ENCODE data around the gene TBC1D2B.
A peak's percentile ranks its signal among the peaks of the same experiment; 100 is the strongest.

Gene TBC1D2B

DNA sequence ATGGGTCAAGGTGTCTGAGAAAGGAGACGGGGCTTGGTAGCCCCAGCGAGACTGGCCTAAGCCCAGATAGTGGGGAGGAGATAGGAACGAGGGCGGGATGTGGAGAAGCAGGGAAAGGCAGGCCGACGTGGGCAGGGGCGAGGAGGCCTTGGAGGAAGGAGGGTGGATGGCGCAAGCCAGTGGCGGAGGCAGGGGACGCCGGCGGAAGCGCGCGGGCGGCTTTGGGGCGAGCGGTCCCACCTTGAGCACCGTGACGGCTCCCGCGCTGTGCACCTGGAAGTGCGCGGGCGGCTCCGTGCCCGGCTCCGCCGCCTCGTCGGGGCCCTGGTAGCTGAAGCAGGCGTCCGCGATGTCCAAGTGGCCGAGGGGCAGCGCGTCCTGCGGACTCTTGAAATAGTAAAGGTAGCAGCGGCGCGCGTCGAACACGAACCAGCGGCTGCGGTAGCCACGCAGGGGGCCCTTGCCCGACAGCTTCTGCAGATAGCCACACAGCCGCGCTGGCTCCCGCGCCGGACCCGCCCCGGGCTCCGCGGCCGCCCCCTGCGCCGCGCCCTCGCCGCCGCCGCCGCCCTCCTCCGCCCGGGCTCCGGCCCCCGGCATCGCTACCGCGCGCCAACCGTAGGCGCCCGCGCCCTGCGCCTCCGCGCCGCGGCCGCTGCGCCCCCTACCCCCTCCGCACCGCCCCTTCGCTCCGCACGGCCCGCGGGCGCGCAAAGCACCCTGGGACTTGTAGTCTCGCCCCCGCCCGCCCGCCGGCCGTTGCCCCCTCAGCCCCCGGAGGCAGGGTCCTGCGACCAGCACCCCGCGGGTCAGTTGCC lies at the start of gene TBC1D2B:
TSS of gene TBC1D2B (minus strand) at position 659 of the 818 bp plus-strand sequence. CDS start at position 600, 59 bp downstream.
- DNase-seq = no peak

DNA sequence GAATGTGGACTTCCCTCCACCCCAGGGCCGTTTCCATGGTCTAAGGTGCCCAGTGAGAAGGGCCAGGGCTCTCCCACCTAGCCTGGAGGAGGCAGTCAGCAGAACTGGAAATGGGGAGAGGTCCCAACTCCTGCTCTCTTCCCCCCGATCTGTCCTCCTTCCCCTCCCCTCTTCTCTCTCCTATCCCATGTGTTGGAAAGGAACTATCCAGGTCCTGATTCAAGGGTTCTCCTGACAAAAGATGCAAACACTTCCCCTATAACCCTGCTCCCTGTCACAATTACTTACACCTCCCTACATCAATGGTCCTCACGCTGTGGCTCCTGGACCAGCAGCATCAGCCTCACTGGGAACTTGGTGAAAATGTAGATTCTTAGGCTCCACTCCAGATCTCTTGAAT lies 47.8 kb upstream of the TBC1D2B start:
- no peak for DNase-seq

- DNase-seq = no peak
Measured at GRCh38 chr15:78120523-78120922, 43.0 kb upstream of the TBC1D2B start.

DNA sequence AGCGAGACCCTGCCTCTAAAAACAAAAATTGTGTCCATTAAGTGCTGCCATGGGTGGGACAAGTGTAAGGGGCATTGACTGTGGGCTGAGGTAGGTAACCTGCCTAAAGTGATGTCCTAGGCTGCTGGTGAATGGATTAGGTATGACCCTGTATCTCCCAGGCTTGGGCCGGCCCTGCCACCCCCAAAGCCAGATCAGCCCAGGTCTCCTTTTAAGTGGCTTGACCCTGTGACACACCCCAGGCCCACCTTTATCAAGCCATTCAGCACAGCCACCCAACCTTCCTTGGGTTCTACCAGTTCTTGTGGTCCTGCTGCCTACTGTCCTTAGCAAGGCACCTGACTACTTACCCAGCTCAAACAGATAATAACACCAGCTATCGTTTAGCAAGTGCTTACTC lies 35.0 kb upstream of the TBC1D2B start:
- DNase-seq = no peak

- DNase-seq = no peak
Measured at GRCh38 chr15:78111788-78112187, 34.3 kb upstream of the TBC1D2B start.

DNA sequence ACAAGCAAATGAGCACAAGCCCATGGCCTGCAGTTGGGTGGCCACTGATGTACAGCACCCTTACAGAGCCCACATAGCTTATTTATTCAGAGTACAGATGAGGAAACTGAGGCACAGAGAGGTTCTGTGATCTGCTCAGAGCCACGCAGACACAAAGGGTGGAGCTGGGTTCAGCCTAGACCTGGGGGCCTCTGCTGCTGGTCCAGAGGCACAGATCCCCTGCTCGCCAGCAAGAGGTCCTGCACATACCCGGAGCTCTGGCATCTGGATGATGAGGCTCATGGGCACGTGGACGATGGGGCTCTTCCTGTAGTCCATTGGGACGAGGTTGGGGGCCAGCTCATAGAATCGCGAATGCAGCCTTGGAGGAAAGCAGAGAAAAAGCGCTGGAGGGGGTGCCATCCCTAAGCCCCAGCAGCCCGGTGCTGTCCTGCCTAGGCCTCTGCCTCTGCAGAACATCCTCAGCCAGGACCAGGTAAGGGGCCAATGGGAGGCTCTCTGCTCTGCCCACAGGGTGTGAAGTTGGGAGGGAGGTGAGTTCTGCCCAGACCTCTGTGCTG lies 33.5 kb upstream of the TBC1D2B start:
- DNase-seq = no peak

- no peak for DNase-seq
Measured at GRCh38 chr15:78110096-78110495, 32.6 kb upstream of the TBC1D2B start.

DNA sequence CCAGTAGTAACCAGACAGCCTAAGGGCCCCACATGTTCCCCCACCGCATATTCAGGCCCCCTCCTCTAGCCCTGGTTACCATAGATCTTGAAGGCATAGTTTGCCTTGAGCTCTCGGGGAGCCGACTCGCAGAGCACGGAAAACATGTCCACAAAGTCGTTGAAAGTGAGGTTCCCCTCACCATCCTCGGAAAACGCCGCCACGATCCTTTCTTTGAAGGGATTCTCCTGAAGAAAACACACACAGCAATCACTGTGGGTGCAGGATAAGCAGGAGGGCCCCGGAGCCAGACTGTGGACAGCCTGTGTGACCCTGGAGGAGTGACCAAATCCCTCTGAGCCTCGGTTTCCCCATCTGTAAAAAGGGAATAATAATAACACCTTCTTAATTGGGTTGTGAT lies 31.6 kb upstream of the TBC1D2B start:
- DNase-seq = no peak

DNA sequence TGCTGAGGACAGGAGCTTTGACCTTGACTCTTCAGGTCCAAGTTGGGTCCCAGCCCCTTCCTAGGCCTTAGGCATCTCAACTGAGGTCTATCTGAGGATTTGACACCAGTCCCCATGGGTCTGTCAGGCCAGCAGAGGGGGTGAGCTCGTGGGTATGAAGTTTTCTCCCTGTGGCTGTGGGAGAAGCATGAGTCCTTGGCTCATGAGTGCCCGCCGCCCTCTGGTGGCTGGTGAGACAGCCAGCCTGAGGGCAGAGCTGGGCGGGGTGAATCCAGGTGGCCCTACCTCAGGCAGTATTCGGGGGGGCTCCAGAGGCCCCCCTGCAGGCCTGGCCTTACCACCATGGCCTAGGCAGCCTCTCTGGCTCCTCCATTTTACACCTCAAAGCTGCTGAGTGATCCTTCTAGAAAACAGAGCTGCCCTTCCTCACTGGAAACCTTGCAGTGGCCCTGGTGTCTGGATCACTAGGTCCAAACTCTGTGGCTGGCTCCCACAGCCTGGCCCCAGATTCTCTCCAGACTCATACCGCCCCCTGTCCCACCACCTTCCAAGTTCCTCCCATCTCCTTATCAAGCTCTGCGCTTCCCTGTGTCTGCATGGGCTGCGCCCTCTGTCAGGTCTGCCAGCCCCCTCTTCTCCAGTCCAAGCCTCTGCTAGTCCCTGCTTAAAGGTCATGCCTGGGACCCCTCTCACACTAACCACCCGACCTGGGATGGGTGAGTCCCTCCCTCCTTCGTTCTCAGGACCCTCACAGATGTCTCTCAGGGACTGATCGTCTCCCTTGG lies 31.0 kb upstream of the TBC1D2B start:
- peak; percentile 78 for DNase-seq

- no peak for DNase-seq
Measured at GRCh38 chr15:78107471-78107870, 30.0 kb upstream of the TBC1D2B start.

DNA sequence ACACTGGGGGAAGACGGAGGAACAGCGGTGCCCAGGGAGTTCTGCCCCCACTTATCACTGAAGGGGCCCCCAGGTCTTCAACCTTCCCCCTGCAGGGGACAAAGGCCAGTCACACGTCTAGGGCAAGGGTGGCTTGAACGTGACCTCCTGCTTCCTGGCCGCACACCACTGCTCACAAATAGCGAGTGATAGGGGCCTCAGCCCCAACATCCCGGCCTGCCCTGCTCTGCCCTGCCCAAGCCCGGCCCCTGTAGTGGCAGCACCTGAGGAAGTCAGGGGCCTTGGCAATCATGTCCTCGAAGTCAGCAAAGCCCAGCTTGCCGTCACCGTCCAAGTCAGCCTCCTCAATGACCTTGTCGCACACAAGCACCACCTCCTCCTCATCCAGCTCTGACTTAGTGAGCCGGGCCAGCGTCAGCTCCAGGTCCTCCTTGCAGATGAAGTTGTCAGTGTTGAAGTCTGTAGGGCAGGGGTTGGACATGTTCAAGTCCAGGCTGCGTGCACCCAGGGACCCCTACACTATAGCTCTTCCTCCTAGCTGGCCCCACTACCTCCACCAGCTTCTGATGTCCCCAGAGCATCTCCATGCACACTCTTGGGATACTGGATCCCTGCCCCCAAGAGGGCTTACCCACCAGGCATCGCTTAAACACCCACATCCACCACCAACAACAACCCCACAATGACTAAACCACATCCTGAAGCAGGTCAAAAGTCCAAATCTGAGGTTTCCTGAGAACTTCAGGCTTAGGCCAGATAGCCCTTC lies 28.1 kb upstream of the TBC1D2B start:
- DNase-seq = no peak

GRCh38 chr15:78104566-78105475 lies 27.3 kb upstream of the TBC1D2B start:
- DNase-seq = no peak

DNA sequence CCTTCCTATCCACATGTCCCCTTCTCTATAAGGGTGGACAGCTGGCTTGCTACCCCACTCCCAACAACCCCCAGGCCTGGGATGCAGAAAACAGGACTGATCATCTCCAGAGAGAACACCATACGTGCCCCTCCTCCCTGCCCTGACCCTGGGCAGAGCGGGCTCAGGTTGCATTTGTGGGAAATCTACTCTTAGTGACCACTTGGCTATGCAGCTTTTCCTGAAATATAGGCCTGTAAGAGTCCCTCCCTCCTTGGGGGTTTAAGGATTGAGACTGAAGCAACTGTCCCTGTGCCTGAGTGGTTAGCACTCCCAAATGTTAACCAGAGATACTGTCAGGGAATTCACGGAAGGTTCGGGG lies 26.6 kb upstream of the TBC1D2B start:
- no peak for DNase-seq

GRCh38 chr15:78103406-78104118 lies 26.1 kb upstream of the TBC1D2B start:
- DNase-seq = no peak

- no peak for DNase-seq
Measured at GRCh38 chr15:78102741-78103140, 25.2 kb upstream of the TBC1D2B start.

- DNase-seq = no peak
Measured at GRCh38 chr15:78102211-78102610, 24.7 kb upstream of the TBC1D2B start.

DNA sequence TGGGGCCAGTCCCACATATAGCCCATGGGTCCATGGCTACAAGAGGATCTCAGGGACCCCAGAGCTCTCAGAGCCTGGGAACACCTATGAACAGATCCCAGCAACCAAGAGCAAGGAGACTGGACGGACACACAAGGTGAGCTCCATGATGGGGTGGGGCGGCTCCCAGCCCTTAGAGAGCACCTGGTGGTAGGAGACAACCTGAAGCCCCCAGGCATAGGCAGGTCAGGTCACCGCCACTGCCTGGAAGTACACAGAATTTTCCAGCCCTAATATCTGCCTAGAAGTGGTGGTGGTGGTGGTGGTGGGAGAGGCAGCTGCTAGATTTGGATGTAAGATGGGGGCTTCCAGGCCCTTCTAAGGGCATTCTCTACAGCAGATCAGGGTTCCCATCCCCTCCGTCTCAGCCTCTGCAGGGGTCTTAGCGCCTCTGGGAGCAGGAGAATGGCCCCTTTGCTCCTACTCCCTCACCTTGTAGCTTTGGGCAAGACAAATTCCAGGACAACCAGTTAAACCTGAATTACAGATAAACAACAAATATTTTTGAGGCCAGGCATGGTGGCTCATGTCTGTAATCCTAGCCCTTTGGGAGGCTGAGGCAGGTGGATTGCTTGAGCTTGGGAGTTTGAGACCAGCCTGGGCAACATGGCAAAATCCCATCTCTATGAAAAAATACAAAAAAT lies 24.1 kb upstream of the TBC1D2B start:
- no peak for DNase-seq

DNA sequence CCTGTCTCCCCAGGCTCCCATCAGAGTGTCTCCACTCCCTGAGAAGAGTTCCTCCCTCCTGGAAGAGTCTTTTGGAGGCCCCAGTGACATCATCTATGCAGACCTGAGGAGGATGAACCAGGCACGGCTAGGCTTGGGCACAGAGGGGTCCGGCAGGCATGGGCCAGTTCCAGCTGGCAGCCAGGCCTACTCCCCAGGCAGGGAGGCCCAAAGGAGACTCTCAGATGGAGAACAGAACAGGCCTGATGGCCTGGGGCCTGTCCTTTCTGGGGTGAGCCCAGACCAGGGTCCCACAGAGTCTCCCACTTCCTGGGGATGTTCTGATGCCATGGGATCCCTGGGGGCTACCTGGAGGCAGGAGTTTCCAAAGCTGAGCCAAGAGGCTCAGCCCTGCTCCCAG lies 23.4 kb upstream of the TBC1D2B start:
- no peak for DNase-seq

DNA sequence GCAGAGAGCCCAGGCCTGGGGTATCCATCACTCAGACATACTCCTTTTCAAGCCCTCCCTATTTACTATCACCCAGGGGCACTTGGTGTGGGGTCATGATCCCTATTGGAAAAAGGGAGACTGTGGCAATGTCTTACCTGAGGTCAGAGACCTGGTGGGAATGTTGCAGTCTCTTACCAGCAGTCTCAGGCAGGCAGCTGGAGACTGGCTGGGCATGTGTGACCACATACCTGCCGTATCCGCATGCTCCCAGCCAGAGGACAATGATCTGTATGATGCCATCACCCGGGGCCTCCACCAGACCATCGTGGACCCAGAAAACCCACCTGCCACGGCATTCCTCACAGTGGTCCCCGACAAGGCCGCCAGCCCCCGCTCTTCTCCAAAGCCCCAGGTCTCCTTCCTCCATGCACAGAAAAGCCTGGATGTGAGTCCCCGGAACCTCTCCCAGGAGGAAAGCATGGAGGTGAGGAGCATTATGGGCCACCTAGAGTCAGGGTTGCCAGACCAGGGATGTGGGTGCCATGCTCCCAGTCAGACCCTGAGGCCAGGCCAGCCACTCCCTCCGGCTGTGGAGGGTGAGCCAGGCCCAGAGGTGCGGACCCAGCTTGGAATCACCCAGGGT lies 20.7 kb upstream of the TBC1D2B start:
- DNase-seq = no peak

DNA sequence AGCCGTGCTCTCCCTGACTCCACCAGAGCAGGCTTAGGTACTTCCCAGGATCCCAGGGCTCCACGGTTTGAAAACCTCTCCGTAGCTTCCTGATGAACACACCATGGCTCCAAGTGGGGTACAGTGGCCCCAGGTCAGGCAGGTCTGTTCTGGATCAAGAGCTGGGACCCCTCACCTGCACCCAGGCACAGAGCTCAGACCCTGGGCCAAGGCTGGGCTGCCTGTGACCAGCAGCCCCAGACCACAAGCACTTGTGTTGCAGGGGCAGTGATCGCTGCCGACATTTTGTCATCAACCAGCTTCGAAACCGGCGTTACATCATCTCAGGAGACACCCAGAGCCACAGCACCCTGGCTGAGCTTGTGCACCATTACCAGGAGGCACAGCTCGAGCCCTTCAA lies 20.2 kb upstream of the TBC1D2B start:
- no peak for DNase-seq

All from amniotic stem cell (primary cell).